Stimulated activated CD4-positive, alpha-beta T cell treated with anti-CD3 and anti-CD28 coated beads, Interleukin-12 subunit alpha, Interleukin-12 subunit beta, amount 100 ng/mL, for 48 hours (primary cell): ENCODE results near the gene BOLA3.
"Not testable (repeated sequence)": the region's sequence is repeated elsewhere in the genome, so short reads cannot be mapped to it uniquely, and the experiment has no call there.

ENCODE experiments used
- DNase-seq, 3 donors: peaks; one replicate each; pipeline ENCODE4 v3.0.0-alpha.2; 2020; ENCODE audit warnings: low read depth in 2 of 3, low spot score in 1 of 3

Gene BOLA3

GRCh38 chr2:74104839-74105238 lies 42.9 kb downstream of the BOLA3 start:
- DNase-seq, result no peak

- no peak for DNase-seq
These were observed 43.9 kb downstream of the BOLA3 start for GRCh38 chr2:74103763-74104162.

- no peak for DNase-seq
These were observed 45.2 kb downstream of the BOLA3 start for GRCh38 chr2:74102516-74102915.

- no peak for DNase-seq
These were observed 46.0 kb downstream of the BOLA3 start for GRCh38 chr2:74101574-74102300.

- no peak for DNase-seq
These were observed 47.2 kb downstream of the BOLA3 start for GRCh38 chr2:74100254-74101216.

- DNase-seq, result no peak
These were observed 47.9 kb downstream of the BOLA3 start for GRCh38 chr2:74099835-74100234.

GRCh38 chr2:74099271-74099670 lies 48.4 kb downstream of the BOLA3 start:
- no peak for DNase-seq

- no peak for DNase-seq
These were observed 50.1 kb downstream of the BOLA3 start for GRCh38 chr2:74097574-74097973.

GRCh38 chr2:74096052-74096451 lies 51.7 kb downstream of the BOLA3 start:
- DNase-seq, result no peak

- DNase-seq, result no peak
These were observed 52.1 kb downstream of the BOLA3 start for GRCh38 chr2:74095632-74096031.

- no peak for DNase-seq
These were observed 53.4 kb downstream of the BOLA3 start for GRCh38 chr2:74094291-74094690.

GRCh38 chr2:74093840-74094239 lies 53.9 kb downstream of the BOLA3 start:
- DNase-seq, result no peak

- DNase-seq, result no peak
These were observed 54.3 kb downstream of the BOLA3 start for GRCh38 chr2:74093426-74093825.

GRCh38 chr2:74092275-74092674 lies 55.4 kb downstream of the BOLA3 start:
- no peak for DNase-seq

GRCh38 chr2:74091391-74091790 lies 56.3 kb downstream of the BOLA3 start:
- DNase-seq, result no peak

- DNase-seq, result no peak
These were observed 57.6 kb downstream of the BOLA3 start for GRCh38 chr2:74089816-74090745.

GRCh38 chr2:74088676-74089075 lies 59.0 kb downstream of the BOLA3 start:
- not testable (repeated sequence) for DNase-seq

GRCh38 chr2:74087696-74088095 lies 60.0 kb downstream of the BOLA3 start:
- DNase-seq, result no peak

GRCh38 chr2:74086021-74086420 lies 61.7 kb downstream of the BOLA3 start:
- no peak for DNase-seq
